Measurements from ENCODE around the gene GLIS1.

DNA sequence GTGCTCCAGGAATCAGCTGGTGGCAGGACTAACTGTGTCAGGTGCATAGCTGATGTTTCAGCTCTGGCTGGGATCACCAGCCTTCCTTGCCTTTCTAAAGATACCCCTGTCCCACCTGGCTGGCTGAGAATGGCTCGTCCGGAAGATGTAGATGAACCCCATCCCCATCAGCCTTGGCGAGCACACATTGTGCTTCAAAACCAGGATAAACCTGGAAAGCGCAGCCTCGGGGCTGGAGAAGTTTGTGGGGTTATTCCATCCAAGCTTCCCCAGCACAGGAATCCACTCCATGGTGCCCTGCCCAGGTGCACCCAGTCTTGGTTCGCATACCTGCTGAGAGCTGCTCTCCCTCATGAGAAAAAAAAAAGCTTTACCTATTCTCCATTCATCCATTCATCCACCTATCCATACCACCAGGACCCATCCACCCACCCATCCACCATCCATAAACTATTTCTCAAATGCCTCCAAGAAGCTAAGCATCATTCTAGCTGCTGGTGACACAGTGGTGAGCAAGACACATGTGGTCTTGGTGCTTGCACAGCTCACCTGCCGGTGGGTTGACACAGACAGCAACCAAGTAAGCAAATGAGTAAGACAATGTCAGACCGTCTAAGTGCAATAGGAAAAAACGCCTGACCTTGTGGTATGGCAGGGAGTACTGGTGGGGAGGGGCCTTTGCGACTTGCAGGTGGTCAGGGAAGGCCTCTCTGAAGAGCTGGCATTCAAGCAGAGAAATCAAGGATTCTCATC is 185.8 kb downstream of the GLIS1 start:
- TF ChIP-seq EZH2 (IDR thresholded peaks at IDR 0.05), result no peak
- TF ChIP-seq POLR2AphosphoS5 (IDR thresholded peaks at IDR 0.05; ENCODE audit: borderline replicate concordance, low read depth, low read length), result no peak
- no peak for TF ChIP-seq FOXP2 (optimal IDR thresholded peaks at IDR 0.05; ENCODE audit: control extremely low read depth, extremely low read length, insufficient read depth)

All from SK-N-MC (cell line).